Testis (tissue), 3 donors: ENCODE measurements around the gene IFI44. TPM values are rescaled to one million over a fixed set of nuclear protein-coding genes. Genes with fewer than 3 reads are reported as not detected.

Source experiments
- DNase-seq: peaks from one replicate; pipeline ENCODE4 v3.0.0-alpha.2; 2019
- H3K27ac ChIP-seq, 2 donors: fragments of 200-600 bp; sonication (generic); one replicate each; pipeline ENCODE4 v1.5.1; 2019
- H3K27me3 ChIP-seq: fragments of 200-600 bp; sonication (generic); one replicate; pipeline ENCODE4 v1.5.1; 2019
- H3K36me3 ChIP-seq: fragments of 200-600 bp; sonication (generic); one replicate; pipeline ENCODE4 v1.5.1; 2017; ENCODE audit warnings: low read depth; ENCODE audit errors: missing control alignments
- H3K4me1 ChIP-seq: fragments of 200-600 bp; sonication (generic); one replicate; pipeline ENCODE4 v1.5.1; 2019
- H3K4me3 ChIP-seq, 2 donors: fragments of 200-600 bp; sonication (generic); one replicate each; pipeline ENCODE4 v1.5.1; 2017 to 2019
- H3K9me3 ChIP-seq: fragments of 200-600 bp; sonication (generic); one replicate; pipeline ENCODE4 v1.5.1; 2017
- POLR2A ChIP-seq: fragments of 450-650 bp; IDR thresholded peaks from one replicate; pipeline ENCODE4 v1.6.1; 2017; ENCODE audit warnings: antibody characterized with exemption, mild to moderate bottlenecking, moderate library complexity
- WGBS, 2 donors: methylation state at CpG; one replicate each; pipeline ENCODE4 v1.1.5; 2018; 5-methylcytosine and 5-hydroxymethylcytosine counted together
- intact Hi-C: fragments of 100-400 bp; cut with DNase I; formaldehyde crosslinking; loops from one replicate; pipeline ENCODE4 v1.15.1; 2023; ENCODE audit warnings: low total_unique reads
- polyA plus RNA-seq: library from polyadenylated mRNA; stranded (reverse); fragments of 350-450 nt; fragmentation: Illumina TruSeq; extraction: RNeasy Lipid Tissue Mini Kit (QIAGEN cat#74804); gene quantifications from one replicate; pipeline ENCODE4 v1.2.3, GENCODE V29; 2014; ENCODE audit warnings: low read depth, low replicate concordance; ENCODE audit not compliant: insufficient read depth
- total RNA-seq, 2 donors: library from RNA; depleted of rRNA; stranded (reverse); fragments of >200 nt; gene quantifications; one replicate each; pipeline ENCODE4 v1.2.3, GENCODE V29; 2016
- TF ChIP-seq, protein P1 (sequence below), 3 experiments: fragments of 450-650 bp in 2 of 3; fragments of 200-600 bp in 1 of 3; sonication (generic) in 1 of 3; IDR thresholded peaks; one replicate each; pipeline ENCODE4 v1.5.1; 2016 to 2019; ENCODE audit warnings: antibody characterized with exemption in 3 of 3, mild to moderate bottlenecking in 2 of 3, moderate library complexity in 1 of 3

IFI44 gene
- total and polyA plus RNA-seq, 3 donors from 2014 or later: 7.5 to 17.7 (median 12.3) TPM

DNA sequence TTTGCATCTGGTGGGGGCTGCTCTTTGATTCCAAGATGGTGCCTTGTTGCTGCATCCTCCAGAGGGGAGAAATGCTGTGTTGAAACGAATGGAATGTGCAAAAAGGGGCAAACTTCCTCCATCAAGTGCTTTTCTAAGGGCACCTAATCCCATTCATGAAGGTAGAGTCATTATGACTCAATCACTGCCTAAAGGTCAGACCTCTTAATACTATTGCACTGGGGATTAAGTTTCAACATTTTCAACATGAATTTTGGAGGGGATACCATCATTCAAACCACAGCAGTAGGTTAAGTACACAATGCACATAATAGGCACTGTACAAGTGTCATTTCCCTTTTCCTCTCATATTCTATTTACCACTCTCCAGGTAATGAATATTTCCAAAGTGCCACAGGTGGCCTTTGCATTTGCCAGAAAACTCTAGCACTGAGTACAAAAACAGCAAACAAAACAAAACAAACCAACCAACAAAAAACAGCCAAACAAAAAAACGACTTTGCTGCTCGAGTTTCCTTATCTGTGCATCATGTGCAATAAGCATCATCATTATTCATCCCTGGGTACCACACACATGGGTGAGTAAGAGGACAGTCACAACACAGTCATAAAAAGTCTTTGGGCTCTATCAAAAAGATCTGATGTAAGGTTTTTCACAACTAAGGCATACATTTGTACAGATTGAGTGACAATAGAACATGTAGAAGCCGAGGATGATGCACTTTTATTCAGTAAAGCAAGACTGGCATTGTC, 42.5 kb downstream of the IFI44 start:
- WGBS, 2 donors: 65 to 69% methylated on average over 4 of the region's 4 CpGs
- H3K36me3 ChIP-seq: no peaks in the 10 kb centered on the region
- no peak overlapping the region for H3K4me3 ChIP-seq
- H3K27me3 ChIP-seq: no peaks in the 10 kb centered on the region
- no peaks in the 10 kb centered on the region for H3K4me1 ChIP-seq
- H3K9me3 ChIP-seq: no peaks in the 10 kb centered on the region
- TF ChIP-seq, protein P1, sequence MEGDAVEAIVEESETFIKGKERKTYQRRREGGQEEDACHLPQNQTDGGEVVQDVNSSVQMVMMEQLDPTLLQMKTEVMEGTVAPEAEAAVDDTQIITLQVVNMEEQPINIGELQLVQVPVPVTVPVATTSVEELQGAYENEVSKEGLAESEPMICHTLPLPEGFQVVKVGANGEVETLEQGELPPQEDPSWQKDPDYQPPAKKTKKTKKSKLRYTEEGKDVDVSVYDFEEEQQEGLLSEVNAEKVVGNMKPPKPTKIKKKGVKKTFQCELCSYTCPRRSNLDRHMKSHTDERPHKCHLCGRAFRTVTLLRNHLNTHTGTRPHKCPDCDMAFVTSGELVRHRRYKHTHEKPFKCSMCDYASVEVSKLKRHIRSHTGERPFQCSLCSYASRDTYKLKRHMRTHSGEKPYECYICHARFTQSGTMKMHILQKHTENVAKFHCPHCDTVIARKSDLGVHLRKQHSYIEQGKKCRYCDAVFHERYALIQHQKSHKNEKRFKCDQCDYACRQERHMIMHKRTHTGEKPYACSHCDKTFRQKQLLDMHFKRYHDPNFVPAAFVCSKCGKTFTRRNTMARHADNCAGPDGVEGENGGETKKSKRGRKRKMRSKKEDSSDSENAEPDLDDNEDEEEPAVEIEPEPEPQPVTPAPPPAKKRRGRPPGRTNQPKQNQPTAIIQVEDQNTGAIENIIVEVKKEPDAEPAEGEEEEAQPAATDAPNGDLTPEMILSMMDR (IDR thresholded peaks at IDR 0.05): no peak
- TF ChIP-seq POLR2A: no peak
- H3K27ac ChIP-seq: no peak overlapping the region
- intact Hi-C loops: no loop called here
- no peak for DNase-seq

DNA sequence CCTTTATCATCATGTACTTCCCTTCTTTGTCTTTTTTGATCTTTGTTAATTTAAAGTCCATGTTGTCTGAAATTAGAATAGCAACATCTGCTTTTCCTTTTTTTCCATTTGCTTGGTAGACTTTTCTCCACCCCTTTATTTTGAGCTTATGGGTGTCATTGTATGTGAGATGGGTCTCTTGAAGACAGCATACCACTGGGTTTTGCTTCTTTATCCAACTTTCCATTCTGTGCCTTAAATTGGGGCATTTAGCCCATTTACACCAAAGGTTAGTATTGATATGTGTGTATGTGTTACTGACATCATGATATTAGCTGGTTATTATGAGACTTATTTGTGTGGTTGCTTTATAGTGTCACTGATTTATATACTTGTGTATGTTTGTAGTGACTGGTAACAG, 50.2 kb downstream of the IFI44 start:
- no peak overlapping the region for H3K27ac ChIP-seq
- intact Hi-C loops: no loop called here
- no peak for DNase-seq
- TF ChIP-seq, protein P1 (IDR thresholded peaks at IDR 0.05): no peak
- TF ChIP-seq POLR2A: no peak
- H3K4me3 ChIP-seq: no peak overlapping the region
- H3K27me3 ChIP-seq: no peaks in the 10 kb centered on the region
- H3K9me3 ChIP-seq: no peaks in the 10 kb centered on the region
- H3K36me3 ChIP-seq: no peaks in the 10 kb centered on the region
- H3K4me1 ChIP-seq: no peaks in the 10 kb centered on the region

GRCh38 chr1:78702426-78702825, 52.8 kb downstream of the IFI44 start:
- Histone ChIP-seq H3K36me3 (no peaks in the 10 kb centered on the region), H3K27ac (no peak overlapping the region), H3K9me3 (no peaks in the 10 kb centered on the region), H3K4me1 (no peaks in the 10 kb centered on the region), H3K27me3 (no peaks in the 10 kb centered on the region), H3K4me3 (no peak overlapping the region)
- DNase-seq: no peak
- no peak for TF ChIP-seq POLR2A
- TF ChIP-seq, protein P1 (IDR thresholded peaks at IDR 0.05): no peak
- intact Hi-C loops: no loop called here
- 81 to 93% methylated on average over 2 of the region's 2 CpGs for WGBS, 2 donors

DNA sequence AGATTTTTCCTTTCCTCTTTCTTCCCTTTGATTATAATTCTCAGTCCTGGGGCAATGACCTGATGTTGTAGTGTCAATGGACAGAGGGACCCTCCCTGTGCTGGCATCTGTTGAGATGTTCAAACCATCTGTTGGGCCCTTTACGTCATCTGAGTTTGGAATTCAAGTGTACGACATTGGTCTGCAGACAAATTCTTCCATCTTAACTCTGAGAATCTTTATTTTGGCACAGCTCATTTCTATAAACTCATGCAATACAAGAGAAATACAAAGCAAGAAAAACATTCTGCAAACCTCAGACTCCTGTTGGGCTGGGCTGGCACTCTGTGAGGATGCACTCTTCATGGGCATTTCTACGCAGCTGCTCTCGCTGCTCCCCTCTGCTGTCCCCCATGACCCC, 54.2 kb downstream of the IFI44 start:
- H3K4me1 ChIP-seq: no peaks in the 10 kb centered on the region
- no peaks in the 10 kb centered on the region for H3K27me3 ChIP-seq
- TF ChIP-seq, protein P1 (IDR thresholded peaks at IDR 0.05): no peak
- TF ChIP-seq POLR2A: no peak
- H3K4me3 ChIP-seq: no peak overlapping the region
- WGBS, 2 donors: 59 to 76% methylated on average over 4 of the region's 4 CpGs
- intact Hi-C loops: no loop called here
- H3K9me3 ChIP-seq: no peaks in the 10 kb centered on the region
- DNase-seq: no peak
- H3K36me3 ChIP-seq: no peaks in the 10 kb centered on the region
- H3K27ac ChIP-seq: no peak overlapping the region

GRCh38 chr1:78712467-78713051, 62.9 kb downstream of the IFI44 start:
- Histone ChIP-seq H3K27me3 (no peaks in the 10 kb centered on the region), H3K4me1 (no peaks in the 10 kb centered on the region), H3K36me3 (no peaks in the 10 kb centered on the region), H3K4me3 (no peak overlapping the region), H3K27ac (no peak overlapping the region), H3K9me3 (no peaks in the 10 kb centered on the region)
- intact Hi-C loops: no loop called here
- DNase-seq: no peak
- TF ChIP-seq POLR2A: no peak
- TF ChIP-seq, protein P1 (IDR thresholded peaks at IDR 0.05): no peak
- WGBS, 2 donors: 42 to 61% methylated on average over 3 of the region's 3 CpGs
